Stimulated activated CD8-positive, alpha-beta memory T cell treated with anti-CD3 and anti-CD28 coated beads, Interleukin-2, amount 100 ng/mL, for 48 hours (primary cell): ENCODE data around the gene DNAJB6.

Experiments used
- DNase-seq, 2 donors: peaks; one replicate each; pipeline ENCODE4 v3.0.0-alpha.2; 2020; ENCODE audit warnings: low read depth in 2 of 2

Gene DNAJB6

DNA sequence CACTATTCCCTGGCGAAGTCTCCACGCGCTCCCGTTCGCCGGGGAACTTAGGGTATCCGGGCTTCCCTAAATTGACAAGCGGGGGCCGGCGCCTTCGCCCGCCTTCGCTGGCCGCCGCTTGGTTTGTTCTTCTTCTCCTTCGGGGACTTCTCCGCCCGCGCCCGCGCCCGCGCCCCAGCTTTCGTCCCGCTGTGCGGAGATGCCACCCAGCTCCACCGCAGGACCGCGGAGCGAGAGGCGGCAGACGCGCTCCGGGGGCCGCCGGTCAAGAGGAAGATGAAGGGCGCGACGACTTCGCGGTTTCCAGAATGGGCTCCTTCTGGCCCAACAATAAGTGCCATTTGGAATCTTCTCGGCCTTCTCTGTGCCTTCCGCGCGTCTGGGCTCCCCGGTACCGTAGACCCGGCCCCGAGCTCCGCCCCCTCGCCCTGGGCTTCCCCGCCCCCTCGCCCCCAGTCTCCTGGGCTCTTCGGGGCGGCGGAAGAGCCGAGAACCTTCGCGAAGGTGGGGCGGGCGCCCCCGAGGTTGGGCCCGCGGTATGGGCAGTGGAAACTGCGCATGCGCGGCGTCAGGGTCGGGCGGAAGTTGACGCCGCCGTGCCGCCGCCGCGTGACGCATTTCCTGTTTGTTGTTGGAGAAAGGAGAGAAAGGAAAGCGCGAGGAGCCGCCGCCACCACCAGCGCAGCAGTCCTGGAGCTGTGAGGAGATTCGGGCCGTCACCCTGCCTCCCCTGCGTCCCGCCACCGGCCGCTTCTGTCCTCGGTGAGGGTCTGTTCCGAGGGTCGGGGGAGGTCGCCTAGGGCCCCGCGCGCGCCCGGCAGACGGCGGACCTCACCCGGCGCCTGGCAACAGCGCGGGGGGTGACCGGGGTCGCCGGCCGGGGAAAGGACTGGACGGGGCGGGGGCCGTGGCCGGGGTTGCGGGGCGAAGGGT is at the start of gene DNAJB6:
TSS of gene DNAJB6 (plus strand) at position 622 of the 933 bp plus-strand sequence. CDS start 21,569 bp downstream, outside the sequence.
- peak; percentile 93 to 95 for DNase-seq

DNA sequence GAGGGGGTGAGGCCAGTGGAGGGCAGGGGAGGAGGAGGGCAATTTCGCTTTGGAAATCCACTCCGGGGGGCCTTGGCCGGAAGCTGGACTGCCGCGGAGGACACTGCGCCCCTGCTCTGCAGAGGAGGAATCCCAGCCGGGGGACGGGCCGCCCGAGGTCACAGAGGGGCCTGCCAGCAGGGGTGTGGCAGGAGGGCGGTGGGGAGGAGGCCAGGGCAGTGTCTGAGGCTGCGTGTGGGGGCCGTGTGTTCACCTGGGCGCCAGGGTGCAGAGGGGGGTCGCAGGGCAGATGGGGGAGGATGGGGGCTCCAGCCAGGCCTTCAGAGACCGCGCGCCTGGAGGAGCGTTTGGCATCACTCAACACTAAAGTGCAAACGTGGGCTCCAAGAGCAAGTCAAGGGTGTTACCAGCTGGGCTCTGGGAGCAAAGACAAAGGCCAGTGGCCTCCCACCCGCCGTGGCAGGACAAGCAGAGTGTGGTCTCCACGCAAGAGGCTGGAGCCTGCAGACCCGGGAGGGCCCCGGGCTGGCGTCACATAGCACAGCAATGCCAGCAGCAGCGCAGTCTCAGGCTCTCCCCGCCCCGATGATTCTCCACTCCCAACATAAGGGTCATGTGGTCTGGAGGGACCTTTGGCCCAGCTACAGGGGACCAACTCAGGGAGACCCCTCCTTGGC is 45.3 kb upstream of the DNAJB6 start:
- no peak for DNase-seq

DNA sequence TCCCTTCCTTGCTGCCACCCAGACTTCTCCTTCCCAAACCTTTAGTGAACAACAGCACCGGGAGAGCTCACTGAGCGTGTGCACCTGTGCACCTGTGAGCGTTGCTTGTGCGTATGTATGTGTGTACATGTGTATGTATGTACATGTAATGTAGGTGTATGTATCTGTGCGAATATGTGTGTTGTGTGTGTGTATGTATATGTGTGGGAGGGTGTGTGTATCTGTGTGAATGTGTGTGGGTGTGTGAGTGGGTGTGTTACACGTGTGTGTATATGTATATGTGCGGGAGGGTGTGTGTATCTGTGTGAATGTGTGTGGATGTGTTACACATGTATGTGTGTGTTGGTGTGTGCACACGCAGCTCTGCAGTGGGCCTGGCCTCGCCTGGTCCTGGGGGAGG is 44.5 kb upstream of the DNAJB6 start:
- no peak for DNase-seq

DNA sequence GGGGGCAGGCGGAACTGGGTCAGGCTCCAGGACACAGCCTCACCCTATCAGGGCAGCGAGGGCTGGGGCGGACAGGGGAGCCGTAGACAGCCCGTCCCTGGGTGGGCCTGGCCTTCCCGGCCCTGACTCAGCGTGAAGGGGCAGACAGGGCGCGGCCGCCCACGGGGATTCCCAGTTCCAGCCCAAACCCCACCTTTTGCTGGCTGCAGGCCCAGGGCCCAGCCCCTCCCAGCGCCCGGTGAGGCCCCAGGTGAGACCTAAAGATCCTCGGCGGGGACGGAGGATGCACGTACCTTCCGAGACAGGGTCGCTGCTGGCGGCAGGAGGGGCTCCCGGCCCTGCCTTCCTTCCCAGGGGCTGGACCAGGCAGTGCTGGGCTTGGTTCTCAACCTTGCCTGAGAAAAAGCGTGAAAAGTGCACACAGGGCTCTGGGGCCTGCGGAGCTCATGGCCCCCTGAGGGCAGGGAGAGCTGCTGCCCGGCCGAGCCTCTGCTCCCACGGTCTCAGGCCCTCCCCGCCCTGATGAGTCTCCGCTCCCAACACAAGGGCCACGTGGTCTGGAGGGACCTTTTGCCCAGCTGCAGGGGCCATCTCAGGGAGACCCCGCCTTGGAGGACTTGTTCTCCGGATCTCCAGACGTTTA is 43.9 kb upstream of the DNAJB6 start:
- no peak for DNase-seq

DNA sequence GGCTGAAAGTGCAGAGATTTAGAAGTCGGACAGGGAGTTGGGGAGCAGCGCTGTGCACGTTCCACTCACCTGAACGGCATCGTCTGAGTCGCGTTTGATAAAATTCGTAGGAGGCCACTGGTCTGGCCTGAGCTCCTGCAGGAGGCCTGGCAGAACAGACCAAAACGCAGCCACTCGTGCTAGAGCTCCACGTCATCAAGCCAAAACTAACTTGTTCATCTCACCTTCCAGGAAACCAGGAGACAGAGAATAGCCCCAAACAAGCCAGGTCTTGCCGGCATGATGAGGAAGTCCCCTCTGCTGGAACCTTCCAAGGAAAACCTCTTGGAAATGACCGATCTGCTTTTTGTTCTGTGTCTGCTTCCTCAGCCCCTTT is 43.4 kb upstream of the DNAJB6 start:
- no peak for DNase-seq

DNA sequence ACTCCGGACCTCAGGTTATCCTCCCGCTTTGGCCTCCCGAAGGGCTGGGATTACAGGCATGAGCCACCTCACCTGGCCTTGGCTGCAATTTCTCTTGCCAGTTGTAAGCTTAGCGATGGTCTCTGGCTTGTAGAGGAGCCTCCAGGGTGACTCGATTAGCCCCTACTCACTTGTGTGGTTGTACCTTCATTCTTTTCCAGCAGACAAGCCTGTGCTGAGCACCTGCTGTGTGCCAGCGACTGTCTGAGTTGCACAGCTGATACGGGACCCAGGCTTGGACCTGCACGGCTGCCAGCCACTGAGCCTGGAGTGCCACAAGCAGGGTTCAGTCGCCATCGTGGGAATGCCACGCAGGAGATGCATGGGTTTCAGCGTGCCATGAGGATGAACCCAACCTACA is 42.0 kb upstream of the DNAJB6 start:
- no peak for DNase-seq

DNA sequence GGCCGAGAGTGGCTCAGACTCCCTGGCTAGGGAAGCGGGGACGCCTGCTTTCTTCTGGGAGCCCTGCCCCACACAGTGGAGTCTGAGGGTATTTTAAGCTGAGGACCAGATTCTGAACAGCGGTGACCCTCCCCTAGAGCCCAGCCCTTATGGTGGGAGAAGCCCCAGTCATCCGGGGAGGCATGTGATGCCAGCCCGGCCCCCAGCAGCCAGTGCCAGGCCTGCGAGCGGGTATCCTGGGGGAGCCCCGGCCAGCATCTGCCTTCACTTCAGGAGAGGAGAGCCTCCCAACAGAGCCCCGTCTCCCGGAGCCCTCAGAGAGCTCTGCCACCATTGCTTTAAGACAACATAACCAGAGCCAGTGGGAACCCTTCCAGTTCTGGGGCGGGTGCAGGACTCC is 41.5 kb upstream of the DNAJB6 start:
- DNase-seq = no peak

DNA sequence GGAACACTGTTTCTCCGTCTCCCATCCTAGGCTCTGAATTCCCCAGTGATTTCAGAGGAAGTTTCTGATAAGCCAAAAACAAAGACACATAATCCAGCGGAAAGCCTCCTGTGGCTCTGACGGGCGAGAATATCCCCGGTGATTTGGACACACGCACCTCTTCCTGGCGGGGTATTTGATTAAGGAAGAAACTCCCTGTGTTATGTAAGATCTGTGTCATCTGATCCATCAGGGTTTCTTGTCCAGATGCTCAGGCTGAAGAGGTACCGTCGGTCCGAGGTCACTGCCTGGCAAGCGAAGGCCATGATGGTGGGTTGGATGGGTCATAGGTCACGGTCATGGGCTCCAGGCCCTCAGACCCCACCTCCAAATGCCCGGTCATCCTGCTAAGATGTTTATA is 39.6 kb upstream of the DNAJB6 start:
- DNase-seq = no peak

DNA sequence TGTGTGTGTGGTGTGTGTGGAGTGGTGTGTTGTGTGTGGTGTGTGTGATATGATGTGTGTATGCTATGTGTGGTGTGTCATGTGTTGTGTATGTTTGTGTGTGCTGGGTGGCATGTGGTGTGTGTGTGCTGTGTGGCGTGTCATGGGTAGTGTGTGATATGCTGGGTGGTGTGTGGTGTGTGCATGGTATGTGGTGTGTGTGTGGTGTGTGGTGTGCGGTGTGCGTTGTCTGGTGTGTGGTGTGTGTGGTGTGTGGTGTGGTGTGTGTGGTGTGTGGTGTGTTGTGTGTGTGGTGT is 37.5 kb upstream of the DNAJB6 start:
- DNase-seq = no peak

DNA sequence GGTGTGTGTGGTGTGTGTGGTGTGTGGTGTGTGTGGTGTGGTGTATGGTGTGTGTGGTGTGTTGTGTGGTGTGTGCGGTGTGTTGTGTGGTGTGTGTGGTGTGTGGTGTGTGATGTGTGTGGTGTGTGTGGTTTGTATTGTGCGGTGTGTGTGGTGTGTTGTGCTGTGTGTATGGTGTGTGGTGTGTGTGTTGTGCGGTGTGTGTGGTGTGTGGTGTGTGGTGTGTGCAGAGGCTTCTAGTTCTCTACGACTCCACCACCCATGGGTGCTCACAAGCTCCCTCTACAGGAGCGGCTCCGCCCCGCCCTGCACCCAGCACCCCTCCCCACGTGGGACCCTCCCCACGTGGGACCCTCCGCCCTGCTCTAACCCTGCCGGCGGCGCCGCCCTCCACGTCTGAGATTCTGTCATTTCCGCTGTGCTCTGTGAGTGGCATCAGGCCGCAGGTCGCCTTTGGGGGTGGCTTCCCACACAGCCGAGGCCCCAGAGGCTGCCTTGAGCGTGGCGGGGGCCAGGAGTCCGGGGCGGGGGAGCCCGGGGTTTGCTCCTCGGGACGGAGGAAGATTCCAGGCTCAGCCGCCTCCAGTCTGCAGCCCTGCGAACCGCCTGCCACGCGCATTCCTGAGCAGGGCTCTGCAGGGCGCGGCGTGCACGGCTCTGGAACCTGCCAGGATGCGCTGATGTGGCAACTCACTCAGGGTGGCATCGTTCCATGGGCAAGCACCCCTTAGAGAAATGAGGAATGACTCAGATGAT is 37.0 kb upstream of the DNAJB6 start:
- no peak for DNase-seq

DNA sequence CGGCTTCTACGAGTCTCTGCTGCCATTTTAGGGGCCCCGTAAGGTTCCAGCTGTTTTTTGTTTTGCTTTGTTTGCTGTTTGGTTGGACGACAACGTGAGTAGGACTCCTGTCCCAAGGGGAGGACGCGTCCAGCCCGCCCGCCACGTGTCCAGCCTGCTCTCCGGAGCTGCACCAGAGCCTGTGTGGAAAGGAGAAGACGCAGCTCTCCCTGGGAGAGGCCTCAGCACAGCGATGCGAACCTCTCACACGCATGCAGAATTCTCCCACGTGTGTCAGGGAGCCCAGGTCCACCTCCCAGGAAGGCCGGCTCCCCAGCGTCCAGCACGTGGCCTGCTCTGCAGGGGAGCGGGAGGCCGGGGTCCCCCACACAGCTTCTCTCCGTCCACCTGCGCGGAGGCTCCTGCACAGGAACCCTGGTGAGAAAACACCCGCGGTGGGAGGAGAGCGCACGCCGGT is 36.4 kb upstream of the DNAJB6 start:
- DNase-seq = no peak

DNA sequence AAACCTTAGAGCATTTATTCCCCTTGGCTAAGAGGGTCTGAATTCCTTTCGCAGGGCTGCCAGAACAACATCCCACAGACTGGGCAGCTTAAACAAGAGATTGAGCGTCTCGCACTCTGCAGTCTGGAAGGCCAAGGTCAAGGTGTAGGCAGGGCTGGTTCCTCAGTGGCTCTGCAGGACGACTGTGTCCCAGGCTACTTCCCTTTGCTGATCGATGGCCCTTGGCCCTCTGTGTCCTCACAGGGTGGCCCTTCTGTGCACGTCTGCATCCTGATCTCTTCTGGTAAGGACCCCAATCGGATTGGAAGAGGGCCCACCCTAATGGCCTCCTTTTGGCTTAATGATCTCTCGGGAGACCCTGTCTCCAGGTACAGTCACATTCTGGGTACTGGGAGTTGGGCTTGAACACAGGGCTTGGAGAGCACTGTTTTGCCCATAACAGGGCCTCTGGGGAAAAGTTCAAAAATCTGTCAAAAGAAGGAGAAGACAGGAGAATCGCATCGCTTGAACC is 35.1 kb upstream of the DNAJB6 start:
- no peak for DNase-seq

DNA sequence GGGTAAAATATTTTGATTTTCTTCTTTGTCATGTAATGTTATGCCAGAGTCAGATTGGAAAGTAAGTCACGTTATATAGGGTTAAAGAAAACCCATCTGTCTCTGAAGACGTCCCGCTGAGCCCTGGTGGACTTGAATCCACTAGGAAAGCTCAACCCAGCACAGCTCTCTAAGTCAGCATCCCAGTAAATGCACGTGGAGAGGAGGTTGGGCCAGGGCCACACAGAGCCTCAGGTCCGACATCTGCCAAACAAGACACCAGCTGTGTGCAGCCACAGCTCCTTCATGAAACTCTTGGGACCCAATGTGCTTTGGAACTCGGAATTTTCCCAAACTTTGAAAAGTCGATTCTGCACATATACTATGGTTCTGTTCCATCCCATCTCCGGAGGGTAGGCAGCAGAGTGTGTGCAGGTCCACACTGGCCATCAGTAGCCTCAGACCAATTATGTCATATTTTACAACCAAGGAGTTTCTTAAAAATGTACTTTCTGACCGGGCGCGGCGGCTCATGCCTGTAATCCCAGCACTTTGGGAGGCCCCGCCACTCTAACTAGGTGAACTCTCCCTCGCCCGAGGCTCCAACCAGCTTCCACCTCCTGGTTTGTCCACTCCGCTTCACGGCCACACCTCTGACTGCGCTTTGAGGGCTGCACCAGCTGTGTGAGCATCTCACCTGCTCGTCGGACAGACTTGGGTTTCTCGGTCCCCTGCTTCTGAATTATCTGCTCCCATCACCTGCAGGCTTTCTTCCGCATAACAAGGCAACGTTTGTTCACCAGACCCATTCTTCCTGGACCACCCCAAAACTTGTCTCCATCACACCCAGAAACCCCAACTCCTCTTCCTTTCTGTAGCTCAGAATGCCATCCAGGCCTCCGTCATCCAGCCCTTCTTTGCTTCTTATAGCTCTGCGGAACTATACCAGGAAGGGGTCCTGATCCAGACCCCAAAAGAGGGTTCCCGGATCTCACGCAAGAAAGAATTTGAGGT is 29.7 kb upstream of the DNAJB6 start:
- DNase-seq = no peak

DNA sequence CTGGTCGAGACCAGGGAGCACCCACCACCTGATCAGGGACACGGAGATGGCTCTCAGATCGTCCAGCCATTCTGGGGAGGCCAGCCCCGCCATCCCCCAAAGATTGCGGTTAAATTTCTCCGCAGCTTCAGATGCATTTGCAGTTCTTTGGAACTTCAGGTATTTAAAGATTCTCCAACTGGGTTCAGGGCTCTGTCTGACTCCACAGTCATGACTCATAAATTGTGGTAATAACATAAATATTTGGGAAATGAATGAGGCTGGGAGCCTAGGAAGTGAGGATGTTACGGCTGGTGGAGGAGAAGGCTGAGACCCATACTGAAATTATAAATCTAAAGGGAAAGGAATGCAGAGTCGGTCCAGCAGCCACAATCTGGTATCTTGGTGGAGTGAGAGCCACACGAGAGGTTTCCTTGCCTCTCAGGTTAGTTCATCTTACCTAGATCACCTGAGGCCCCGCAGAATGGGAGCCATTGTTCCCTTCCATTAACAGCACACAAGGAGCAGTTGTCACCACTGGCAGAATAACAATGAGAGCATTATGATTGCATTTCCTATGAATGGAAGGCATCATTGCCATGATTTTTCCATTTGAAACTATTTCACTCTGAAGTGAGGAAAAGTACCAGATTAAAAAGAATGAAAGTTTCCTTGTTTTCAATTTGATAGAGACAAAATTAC is 26.7 kb upstream of the DNAJB6 start:
- DNase-seq = no peak

DNA sequence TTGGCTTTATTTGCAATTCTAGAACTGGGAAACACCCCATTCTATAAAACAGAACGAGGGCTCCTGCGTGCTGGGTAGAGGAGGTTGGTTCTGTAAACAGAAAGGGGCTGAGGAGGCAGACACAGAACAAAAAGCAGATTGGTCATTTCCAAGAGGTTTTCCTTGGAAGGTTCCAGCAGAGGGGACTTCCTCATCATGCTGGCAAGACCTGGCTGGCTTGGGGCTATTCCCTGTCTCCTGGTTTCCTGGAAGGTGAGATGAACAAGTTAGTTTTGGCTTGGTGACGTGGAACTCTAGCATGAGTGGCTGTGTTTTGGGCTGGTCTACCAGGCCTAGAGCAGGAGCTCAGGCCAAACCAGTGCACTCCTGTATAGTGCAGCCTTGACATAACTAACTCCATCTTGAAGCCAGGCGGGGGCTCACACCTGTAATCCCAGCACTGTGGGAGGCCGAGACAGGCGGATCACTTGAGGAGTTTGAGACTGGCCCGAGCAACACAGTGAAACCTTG is 26.1 kb upstream of the DNAJB6 start:
- DNase-seq = no peak

DNA sequence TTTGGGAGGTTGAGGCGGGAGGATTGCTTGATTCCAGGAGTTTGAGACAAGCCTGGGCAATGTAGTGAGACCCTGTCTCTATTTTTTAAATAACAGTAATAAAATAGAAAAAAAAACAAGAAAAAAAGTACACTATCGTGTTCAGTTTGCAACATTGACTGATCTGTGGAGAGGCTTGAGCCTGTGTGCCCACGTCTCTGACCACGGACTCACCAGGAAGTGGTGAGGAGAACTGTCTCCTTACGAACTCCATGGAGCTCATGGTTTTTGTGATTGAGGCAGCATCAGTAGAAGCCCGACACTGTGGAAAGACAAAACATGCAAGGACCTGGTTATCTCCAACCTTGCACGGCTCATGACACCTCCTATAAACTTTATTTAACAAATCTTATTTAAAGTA is 23.9 kb upstream of the DNAJB6 start:
- DNase-seq = no peak

DNA sequence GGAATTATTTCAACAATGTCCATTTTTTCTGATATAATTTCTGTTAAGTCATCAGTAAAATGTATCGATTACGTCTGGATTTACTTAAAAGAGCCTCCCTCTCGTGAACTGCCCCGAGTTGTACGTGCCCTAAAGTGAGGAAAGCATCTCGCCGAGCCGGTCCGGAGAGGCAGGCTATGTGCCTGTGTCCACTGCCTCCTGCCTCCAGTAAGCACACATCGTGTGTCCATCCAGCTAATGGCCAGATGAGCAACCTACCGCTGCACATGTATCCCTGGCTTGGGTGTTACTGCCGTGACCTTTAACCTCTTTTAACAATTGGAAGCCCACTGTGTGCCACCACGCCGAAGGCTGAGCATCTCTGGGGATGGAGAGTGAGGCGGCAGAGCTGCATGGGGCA is 23.2 kb upstream of the DNAJB6 start:
- DNase-seq = no peak

DNA sequence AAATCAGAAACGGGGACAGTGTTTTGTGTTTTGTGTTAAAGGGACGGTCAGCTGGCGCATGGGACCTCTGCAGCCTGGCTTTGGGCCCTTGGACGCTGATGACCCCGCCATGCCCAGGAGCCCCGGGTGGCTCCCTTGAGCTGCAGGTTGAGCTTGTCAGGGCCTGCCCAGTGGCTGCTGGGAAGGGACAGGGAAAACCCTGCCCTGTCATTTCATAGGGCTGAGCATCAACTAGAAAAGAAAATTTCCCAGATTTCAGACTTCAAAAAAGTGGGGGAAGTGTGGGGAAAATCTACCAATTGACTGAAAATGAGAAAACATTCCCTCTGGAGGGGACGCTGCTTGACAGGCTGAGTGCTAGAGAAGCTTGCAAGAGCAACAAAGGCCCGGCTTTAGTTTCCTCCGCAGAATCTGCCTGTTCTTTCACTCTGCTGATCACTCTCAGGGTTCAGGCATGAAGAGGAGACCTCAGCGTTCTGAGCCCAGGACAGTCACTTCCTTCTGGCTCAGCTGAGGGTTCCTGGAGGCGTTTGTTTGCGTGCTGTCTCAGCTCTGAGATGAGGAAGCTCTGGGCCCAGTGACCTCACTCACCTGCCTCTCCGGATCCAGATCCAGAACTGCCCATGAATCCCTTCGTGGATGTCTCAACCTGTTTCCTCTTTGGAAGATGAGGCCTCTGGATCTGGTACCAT is 18.6 kb upstream of the DNAJB6 start:
- DNase-seq = no peak

DNA sequence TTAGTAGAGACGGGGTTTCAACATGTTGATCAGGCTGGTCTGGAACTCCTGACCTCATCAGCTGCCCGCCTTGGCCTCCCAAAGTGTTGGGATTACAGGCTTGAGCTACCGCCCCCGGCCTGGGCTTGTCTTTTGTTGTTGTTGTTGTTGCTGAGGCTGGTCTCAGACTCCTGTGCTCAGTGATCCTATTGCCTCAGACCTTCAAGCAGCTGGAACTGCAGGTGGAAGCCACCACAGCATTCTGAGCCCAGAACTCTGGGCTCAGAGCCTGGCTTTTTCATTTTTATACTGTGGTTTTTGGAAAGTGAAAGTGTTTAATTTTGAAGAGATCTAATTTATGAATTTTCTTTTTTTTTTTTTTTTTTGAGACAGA is 16.2 kb upstream of the DNAJB6 start:
- DNase-seq = no peak
